GM19193 (cell line): Measurements from ENCODE around the gene ACP7.

Experiments
- POLR2A ChIP-seq: IDR thresholded peaks from 4 replicates; pipeline ENCODE4 v1.6.1; 2011; ENCODE audit not compliant: insufficient read depth, insufficient read length; ENCODE audit errors: extremely low read depth

ACP7 gene

GRCh38 chr19:39065928-39066327 lies 18.2 kb upstream of the ACP7 start:
- TF ChIP-seq POLR2A: no peak

DNA sequence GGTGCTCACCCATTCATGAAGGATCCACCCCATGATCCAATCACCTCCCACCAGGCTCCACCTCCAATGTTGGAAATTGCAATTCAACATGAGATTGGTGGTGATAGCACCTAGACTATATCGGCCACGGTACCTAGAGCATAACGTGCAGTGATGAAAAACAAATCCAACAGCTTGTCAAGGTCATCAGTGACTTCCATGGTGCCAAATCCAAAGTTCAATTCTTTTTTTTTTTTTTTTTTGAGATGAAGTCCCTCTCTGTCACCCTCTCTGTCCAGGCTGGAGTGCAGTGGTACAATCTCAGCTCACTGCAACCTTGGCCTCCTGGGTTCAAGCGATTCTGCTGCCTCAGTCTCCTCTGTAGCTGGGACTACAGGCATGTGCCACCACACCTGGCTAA lies 17.1 kb upstream of the ACP7 start:
- no peak for TF ChIP-seq POLR2A

DNA sequence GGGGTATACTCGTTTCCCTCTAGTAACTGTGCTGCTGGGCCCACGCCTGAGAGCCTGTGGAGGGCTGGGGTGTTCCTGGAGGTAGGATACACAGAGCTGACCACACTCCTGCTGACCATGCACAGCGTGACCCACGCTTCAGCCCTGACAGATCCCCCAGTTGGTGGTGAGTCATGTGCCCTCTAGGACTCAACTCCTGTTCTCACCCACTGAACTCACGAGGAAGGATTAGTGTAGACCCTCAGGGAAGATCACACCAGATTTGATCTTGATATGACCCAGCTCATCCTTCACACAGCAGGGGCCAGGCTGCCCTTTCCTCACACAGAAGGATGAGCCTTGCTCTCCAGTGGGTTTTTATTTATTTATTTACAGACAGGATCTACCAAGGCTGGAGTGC lies 13.3 kb upstream of the ACP7 start:
- TF ChIP-seq POLR2A: no peak

DNA sequence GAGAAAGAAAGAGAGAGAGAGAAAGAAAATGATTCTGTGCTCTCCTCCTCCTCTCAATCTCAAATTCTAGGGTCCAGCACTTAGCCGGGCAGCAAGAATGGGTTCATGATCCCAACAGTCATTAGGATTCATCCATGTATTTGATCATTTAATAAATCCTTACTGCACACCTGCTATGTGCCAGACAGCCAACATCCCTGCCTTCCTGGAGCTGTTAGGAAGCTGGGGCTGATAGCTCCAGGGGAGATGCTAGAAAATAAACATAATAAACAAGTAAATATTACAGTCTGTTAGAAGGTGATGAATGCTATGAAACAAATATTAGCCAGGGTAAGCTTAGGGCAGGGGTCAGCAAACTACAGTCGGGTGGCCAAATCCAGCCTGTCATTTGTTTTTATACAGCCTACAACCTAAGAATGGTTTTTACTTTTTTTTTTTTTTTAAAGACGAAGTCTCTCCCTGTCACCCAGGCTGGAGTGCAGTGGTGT lies 9.9 kb upstream of the ACP7 start:
- TF ChIP-seq POLR2A: no peak

DNA sequence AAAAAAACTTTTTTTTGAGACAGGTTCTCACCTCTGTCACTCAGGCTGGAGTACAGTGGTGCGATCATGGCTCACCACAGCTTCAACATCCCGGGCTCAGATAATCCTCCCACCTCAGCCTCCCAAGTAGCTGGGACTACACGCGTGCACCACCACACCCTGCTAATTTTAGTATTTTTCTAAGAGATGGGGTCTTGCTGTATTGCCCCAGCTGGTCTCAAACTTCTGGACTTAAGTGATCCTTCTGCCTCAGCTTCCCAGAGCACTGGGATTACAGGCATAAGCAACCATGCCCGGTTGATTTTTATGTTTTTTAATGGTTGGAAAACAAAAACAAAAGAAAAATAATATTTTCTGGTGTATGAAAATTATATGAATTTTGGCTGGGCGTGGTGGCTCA lies 9.2 kb upstream of the ACP7 start:
- no peak for TF ChIP-seq POLR2A

- TF ChIP-seq POLR2A: no peak
These were observed 6.8 kb upstream of the ACP7 start for GRCh38 chr19:39077323-39077722.

GRCh38 chr19:39078436-39079200 lies 5.5 kb upstream of the ACP7 start:
- no peak for TF ChIP-seq POLR2A

DNA sequence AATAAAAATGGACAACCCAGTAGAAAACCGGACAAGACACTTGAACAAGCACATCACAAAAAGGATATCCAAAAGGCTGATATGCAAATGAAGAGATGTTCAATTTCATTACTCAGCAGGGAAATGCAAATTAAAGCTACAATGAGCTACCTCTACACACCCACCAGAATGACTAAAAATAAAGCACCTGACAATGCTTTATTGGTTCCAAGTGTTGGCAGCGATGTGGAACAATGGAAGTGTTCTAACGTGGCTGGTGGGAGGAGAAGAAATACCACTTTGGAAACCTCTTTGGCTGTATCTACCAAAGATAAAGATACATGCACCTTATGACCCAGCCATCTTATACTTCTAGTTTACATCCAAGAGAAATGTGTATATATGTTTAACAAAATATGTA lies 3.7 kb upstream of the ACP7 start:
- no peak for TF ChIP-seq POLR2A

DNA sequence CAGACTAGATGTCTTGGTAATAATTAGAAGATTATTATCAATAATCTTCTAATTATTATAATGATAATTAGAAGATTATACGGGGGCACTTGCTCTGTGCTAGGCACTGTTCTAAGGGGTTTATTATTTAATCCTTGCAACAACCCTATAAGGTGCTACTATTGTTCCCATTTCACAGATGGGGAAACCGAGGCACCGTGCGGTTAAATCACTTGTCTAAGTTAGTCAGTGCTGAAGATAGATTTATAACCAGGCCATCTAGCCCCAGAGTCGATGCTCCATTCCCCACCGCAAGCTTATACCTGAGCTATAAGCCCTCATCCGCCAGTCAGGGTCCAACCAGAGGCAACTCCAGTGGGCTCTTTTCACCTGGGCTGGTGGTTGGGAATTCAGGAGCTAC lies 2.0 kb upstream of the ACP7 start:
- TF ChIP-seq POLR2A: no peak

DNA sequence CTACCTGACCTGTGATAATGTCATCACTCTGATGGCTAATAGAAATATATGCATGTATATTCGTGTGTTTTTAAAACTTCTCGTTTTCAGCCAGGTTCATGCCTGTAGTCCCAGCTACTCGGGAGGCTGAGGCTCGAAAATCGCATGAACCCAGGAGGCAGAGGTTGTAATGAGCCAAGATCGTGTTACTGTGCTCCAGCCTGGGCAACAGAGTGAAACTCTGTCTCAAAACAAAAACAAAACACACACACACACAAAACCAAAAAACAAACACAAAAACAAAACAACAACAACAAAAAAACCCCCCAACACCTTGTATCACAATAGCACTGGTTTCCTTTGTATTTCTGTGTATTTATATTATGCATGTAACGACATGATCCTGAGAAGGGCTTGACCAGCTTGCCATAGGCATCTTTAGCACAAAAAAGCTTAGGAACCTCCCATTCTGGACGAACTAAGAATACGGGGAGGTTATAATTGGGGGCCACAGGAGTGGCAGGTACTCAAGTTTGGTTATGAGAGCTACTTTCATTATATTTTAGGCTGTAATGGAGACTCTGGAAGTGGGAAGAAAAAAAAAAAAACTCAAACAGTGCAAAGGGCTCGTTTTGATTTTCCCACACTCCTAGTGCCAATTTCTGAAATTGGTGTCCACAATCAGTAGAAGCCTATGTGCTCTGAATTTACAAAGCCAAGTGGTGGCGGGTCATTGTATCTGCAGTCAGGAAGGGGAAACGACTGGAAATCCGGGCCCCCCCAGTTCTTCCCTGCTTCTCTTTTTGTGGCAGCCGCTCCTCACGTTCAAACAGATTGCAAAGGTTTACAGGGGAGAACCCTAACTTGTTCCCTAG lies 1.2 kb upstream of the ACP7 start:
- TF ChIP-seq POLR2A: no peak

DNA sequence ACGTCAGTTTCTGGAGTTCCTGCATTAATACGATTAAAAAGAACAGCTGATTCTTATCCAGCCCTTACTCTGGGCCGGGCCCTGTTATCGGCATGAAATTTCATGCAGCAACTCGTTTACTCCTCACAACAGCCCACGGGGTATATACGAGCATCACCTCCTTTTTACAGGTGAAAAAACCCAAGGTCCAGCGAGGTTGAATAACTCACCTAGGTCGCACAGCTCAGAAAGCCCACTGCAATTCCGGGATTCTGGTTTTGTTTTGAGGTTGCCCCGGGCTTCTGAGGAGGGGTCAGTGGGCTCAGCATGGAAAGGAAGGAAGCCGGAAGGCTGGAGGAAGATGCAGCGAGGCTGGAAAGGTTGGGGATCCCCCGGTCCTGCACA lies 577 bp upstream of the ACP7 start:
- no peak for TF ChIP-seq POLR2A

GRCh38 chr19:39084732-39085080 lies 538 bp downstream of the ACP7 start:
- no peak for TF ChIP-seq POLR2A

- no peak for TF ChIP-seq POLR2A
These were observed 1.2 kb downstream of the ACP7 start for GRCh38 chr19:39085392-39085791.

GRCh38 chr19:39086386-39086785 lies 2.2 kb downstream of the ACP7 start:
- no peak for TF ChIP-seq POLR2A

DNA sequence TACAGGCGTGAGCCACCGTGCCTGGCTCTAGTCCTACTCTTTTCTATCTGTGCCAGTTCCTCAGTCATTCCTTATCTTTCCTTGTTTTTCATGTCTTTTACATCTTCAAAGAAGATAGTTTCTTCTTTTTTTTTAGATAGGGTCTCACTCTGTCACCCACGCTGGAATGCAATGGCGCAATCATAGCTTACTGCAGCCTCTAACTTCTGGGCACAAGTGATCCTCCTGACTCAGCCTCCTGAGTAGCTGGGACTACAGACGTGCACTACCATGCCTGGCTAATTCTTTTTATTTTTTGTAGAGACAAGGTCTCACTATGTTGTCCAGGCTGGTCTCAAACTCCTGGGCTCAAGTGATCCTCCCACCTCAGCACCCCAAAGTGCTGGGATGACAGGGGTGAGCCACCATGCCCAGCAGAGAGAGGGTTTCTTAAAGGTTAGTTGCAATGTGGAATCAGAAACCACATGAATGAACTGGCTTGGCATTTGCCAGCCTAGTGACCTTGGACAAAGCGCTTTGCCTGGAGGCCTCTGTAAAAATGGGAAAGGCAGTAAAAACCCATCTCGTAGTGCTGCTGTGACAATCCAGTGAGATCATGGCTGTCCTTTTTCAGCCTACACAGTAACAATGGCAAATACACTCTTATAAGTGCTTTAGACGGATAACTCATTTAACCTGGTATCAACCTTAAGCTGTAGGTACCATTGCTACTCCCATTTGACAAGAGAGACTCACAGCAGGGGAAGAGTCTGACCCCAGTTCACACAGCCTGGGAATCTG lies 3.9 kb downstream of the ACP7 start:
- TF ChIP-seq POLR2A: no peak

GRCh38 chr19:39090881-39091280 lies 6.7 kb downstream of the ACP7 start:
- no peak for TF ChIP-seq POLR2A

- no peak for TF ChIP-seq POLR2A
These were observed 13.1 kb downstream of the ACP7 start for GRCh38 chr19:39097299-39097698.
